ENCODE results near the gene SHE. TPM values are rescaled to one million over a fixed set of nuclear protein-coding genes. Genes with fewer than 3 reads are reported as not detected.

SHE gene
- total and polyA plus RNA-seq, 2 of the 8 experiments (the other 6 are each of a cell fraction or from before 2014, with no cell fraction given): 0.44 to 0.45 TPM

DNA sequence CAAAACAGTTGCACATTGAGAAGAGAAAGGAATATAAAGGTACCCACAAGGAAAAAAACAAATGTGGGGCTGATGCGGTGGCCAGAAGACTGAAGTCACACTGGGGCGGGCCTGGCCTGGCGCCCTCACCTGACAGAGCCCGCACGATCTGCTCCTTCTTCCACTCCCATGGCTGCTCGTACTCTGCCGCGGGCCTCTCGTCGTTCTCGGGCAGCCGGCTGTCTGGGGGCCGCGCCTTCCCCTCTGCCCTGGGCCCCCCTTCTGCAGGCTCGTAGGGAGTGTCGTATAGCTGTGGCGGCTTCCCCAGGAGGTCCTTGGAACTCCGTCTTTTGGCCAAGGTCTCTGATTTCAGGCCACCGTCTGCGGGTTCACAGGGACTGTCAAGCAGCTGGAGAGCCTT is 13.3 kb downstream of the SHE start:
- CTCF ChIA-PET (ENCODE audit: partially characterized antibody): interaction anchor here (0.7 to 3.5 kb wide), 6 partner anchors 9 to 86 kb away, joined by 3 to 25 read pairs (median 4); no protein-coding TSS in a partner anchor
- Histone ChIP-seq H4K5ac (ENCODE audit: insufficient read length, low read depth, low read length) (no peak overlapping the region), H2BK20ac (ENCODE audit: low read length) (no peak overlapping the region), H3K56ac (replicated peaks; ENCODE audit: insufficient read length, low read depth, low read length) (no peak overlapping the region), H4K8ac (ENCODE audit: extremely low read depth, insufficient read depth, low read length) (no peak overlapping the region), H3K18ac (ENCODE audit: extremely low read depth, low read length) (no peak overlapping the region), H2BK12ac (ENCODE audit: low read depth, low read length) (no peak overlapping the region), H3K79me1 (ENCODE audit: low read depth, low read length) (no peaks in the 10 kb centered on the region), H2BK120ac (replicated peaks; ENCODE audit: low read depth, low read length) (no peak overlapping the region), H2BK15ac (ENCODE audit: low read length) (no peak overlapping the region), H4K91ac (replicated peaks; ENCODE audit: insufficient read length, low read length) (no peak overlapping the region), H3K4me2 (ENCODE audit: insufficient read depth in 1 of 2, low read depth in 2 of 2, low read length in 2 of 2) (no peak overlapping the region), H2AFZ (ENCODE audit: low read length) (no peak overlapping the region), H3K23me2 (ENCODE audit: low read depth, low read length) (no peaks in the 10 kb centered on the region), H3K36me3 (ENCODE audit: control insufficient read depth in 2 of 4, insufficient read depth in 4 of 4, low read length in 3 of 4) (no peaks in the 10 kb centered on the region), H3K23ac (ENCODE audit: insufficient read length) (no peak overlapping the region), H3K14ac (ENCODE audit: insufficient read length) (no peak overlapping the region), H3K4me1 (replicated peaks in 1 of 4; ENCODE audit: control insufficient read depth in 3 of 4, insufficient read depth in 4 of 4, low read length in 3 of 4) (peaks cover 0 to 4% (median 1%) of the 10 kb centered on the region in 4 experiments; a peak in 2 of 7 replicates), H4K20me1 (replicated peaks in 1 of 2; ENCODE audit: control insufficient read depth in 1 of 2, insufficient read depth in 2 of 2, low read length in 2 of 2) (no peaks in the 10 kb centered on the region), H3K79me2 (ENCODE audit: control insufficient read depth in 1 of 2, insufficient read depth in 2 of 2, low read length in 2 of 2) (no peaks in the 10 kb centered on the region), H3K4ac (replicated peaks; ENCODE audit: insufficient read length, low read depth, low read length) (no peak overlapping the region), H3K27ac (ENCODE audit: low read depth, low read length) (no peak overlapping the region), H2AK5ac (ENCODE audit: low read depth, low read length) (no peak overlapping the region), H3K27me3 (replicated peaks in 1 of 4; ENCODE audit: control insufficient read depth in 3 of 4, extremely low read depth in 1 of 4, insufficient read depth in 3 of 4, low read length in 3 of 4) (no peaks in the 10 kb centered on the region), H3K9ac (replicated peaks in 1 of 4; ENCODE audit: extremely low read depth in 1 of 4, low read depth in 3 of 4, low read length in 3 of 4) (no peak overlapping the region), H2BK5ac (ENCODE audit: low read depth, low read length) (no peak overlapping the region), H3K4me3 (ENCODE audit: extremely low read depth in 1 of 4, insufficient read depth in 2 of 4, low read depth in 3 of 4, low read length in 4 of 4) (no peak overlapping the region), H3K9me3 (ENCODE audit: insufficient read depth in 2 of 2, low read depth in 1 of 2, low read length in 1 of 2) (no peaks in the 10 kb centered on the region)
- DNase-seq (ENCODE audit: low read depth in 1 of 2, low spot score in 2 of 2): no peak
- WGBS, 2 experiments (ENCODE audit: extremely low coverage in 1 of 2, insufficient coverage in 1 of 2, insufficient read length in 1 of 2, insufficient replicate concordance in 2 of 2, low coverage in 1 of 2, low lambda C conversion rate in 2 of 2, missing lambda C conversion rate in 1 of 2): 74% methylated on average over 12 of the region's 20 CpGs; no CpG with 5 or more reads in 1 of the 2 experiments
- no peak for FAIRE-seq
- POLR2A ChIA-PET (ENCODE audit: partially characterized antibody): interaction anchor here (1.0 kb wide), 1 partner anchor 11 kb away, joined by 3 read pairs; no protein-coding TSS in a partner anchor
- TF ChIP-seq GABPA (IDR thresholded peaks at IDR 0.05; ENCODE audit: borderline replicate concordance, insufficient read depth, low read length) (no peak), MAFK (IDR thresholded peaks at IDR 0.05; ENCODE audit: low read depth, low read length) (no peak), RBBP5 (IDR thresholded peaks at IDR 0.05; ENCODE audit: borderline replicate concordance, low read depth, low read length) (no peak), CHD1 (IDR thresholded peaks at IDR 0.05; ENCODE audit: low read depth, low read length) (no peak), HDAC6 (IDR thresholded peaks at IDR 0.05; ENCODE audit: low read depth, low read length) (no peak), JUN (IDR thresholded peaks at IDR 0.05; ENCODE audit: low read depth, low read length) (no peak), RNF2 (IDR thresholded peaks at IDR 0.05; ENCODE audit: borderline replicate concordance, low read depth, low read length, missing control alignments, poor library complexity, severe bottlenecking) (no peak), CBX5 (IDR thresholded peaks at IDR 0.05; ENCODE audit: low read depth, low read length) (no peak), KDM5A (IDR thresholded peaks at IDR 0.05; ENCODE audit: low read length) (no peak), SIN3A (conservative IDR thresholded peaks at IDR 0.05 in 1 of 2, IDR thresholded peaks at IDR 0.05 in 1 of 2; ENCODE audit: low read depth in 1 of 2, low read length in 2 of 2) (no peak), SRF (IDR thresholded peaks at IDR 0.05; ENCODE audit: low read depth, low read length) (no peak), NANOG (IDR thresholded peaks at IDR 0.05; ENCODE audit: insufficient read depth, low read depth, low read length, poor library complexity, severe bottlenecking) (no peak)
- TF ChIP-seq, protein P1, sequence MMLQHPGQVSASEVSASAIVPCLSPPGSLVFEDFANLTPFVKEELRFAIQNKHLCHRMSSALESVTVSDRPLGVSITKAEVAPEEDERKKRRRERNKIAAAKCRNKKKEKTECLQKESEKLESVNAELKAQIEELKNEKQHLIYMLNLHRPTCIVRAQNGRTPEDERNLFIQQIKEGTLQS (IDR thresholded peaks at IDR 0.05; ENCODE audit: insufficient read depth, low read depth, low read length): no peak

All from H1 (cell line).